ENCODE data around the gene UNC5C. TPM values are rescaled to one million over a fixed set of nuclear protein-coding genes. Genes with fewer than 3 reads are reported as not detected.

Gene UNC5C
- polyA plus RNA-seq, 1 of the 3 experiments (the other 2 are of a cell fraction): 3.3 TPM

DNA sequence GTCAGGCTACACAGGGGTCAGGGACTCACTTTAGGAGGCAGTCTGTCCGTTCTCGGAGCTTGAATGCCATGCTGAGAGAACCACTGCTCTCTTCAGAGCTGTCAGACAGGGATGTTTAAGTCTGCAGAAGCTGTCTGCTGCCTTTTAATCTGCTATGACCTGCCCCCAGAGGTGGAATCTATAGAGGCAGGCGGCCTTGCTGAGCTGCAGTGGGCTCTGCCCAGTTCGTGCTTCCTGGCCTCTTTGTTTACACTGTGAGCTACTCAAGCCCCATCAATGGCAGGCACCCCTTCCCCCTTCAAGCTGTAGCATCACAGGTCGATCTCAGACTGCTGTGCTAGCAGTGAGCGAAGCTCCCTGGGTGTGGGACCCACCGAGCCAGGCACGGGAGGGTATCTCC lies 31.5 kb upstream of the UNC5C start (continued):
- TF ChIP-seq GABPA (IDR thresholded peaks at IDR 0.05; ENCODE audit: low read depth): no peak

GRCh38 chr4:95572304-95572991 lies 23.7 kb upstream of the UNC5C start:
- no peak for DNase-seq
- 56% methylated on average over 5 of the region's 6 CpGs for WGBS (ENCODE audit: low lambda C conversion rate)
- no peaks in the 10 kb centered on the region for H3K27me3 ChIP-seq (ENCODE audit: insufficient read depth)
- H3K4me2 ChIP-seq: no peak overlapping the region
- H3K4me3 ChIP-seq (ENCODE audit: low read depth in 2 of 2, low read length in 1 of 2): no peak overlapping the region
- no peaks in the 10 kb centered on the region; the same call in 1 of the 2 replicates for H3K9me2 ChIP-seq
- no peaks in the 10 kb centered on the region for H3K36me3 ChIP-seq (replicated peaks in 1 of 2; ENCODE audit: control insufficient read depth in 1 of 2, insufficient read depth in 2 of 2, low read length in 1 of 2)
- no peaks in the 10 kb centered on the region for H3F3A ChIP-seq (replicated peaks; ENCODE audit: insufficient read depth)
- no peak overlapping the region for H2AFZ ChIP-seq (ENCODE audit: low read depth)
- TF ChIP-seq FOXJ3 (CRISPR knock-in tag; IDR thresholded peaks at IDR 0.05): no peak
- TF ChIP-seq RCOR1 (IDR thresholded peaks at IDR 0.05; ENCODE audit: low read length): no peak
- TF ChIP-seq RFX5 (IDR thresholded peaks at IDR 0.05; ENCODE audit: low read length): no peak
- no peak for TF ChIP-seq NFIC (IDR thresholded peaks at IDR 0.05; ENCODE audit: borderline replicate concordance)
- TF ChIP-seq NRF1 (IDR thresholded peaks at IDR 0.05; ENCODE audit: low read depth, low read length): no peak
- TF ChIP-seq YY1 (IDR thresholded peaks at IDR 0.05; ENCODE audit: low read depth): no peak
- TF ChIP-seq, protein P1, sequence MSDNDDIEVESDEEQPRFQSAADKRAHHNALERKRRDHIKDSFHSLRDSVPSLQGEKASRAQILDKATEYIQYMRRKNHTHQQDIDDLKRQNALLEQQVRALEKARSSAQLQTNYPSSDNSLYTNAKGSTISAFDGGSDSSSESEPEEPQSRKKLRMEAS (IDR thresholded peaks at IDR 0.05; ENCODE audit: low read depth): no peak
- TF ChIP-seq SMC3 (IDR thresholded peaks at IDR 0.05; ENCODE audit: low read depth, low read length): no peak
- TF ChIP-seq GABPA (IDR thresholded peaks at IDR 0.05; ENCODE audit: low read depth): no peak
- TF ChIP-seq MEF2A (IDR thresholded peaks at IDR 0.05; ENCODE audit: borderline replicate concordance, low read depth): no peak
- TF ChIP-seq, protein P2, sequence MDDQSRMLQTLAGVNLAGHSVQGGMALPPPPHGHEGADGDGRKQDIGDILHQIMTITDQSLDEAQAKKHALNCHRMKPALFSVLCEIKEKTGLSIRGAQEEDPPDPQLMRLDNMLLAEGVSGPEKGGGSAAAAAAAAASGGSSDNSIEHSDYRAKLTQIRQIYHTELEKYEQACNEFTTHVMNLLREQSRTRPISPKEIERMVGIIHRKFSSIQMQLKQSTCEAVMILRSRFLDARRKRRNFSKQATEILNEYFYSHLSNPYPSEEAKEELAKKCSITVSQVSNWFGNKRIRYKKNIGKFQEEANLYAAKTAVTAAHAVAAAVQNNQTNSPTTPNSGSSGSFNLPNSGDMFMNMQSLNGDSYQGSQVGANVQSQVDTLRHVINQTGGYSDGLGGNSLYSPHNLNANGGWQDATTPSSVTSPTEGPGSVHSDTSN (IDR thresholded peaks at IDR 0.05): no peak
- TF ChIP-seq, protein P3, sequence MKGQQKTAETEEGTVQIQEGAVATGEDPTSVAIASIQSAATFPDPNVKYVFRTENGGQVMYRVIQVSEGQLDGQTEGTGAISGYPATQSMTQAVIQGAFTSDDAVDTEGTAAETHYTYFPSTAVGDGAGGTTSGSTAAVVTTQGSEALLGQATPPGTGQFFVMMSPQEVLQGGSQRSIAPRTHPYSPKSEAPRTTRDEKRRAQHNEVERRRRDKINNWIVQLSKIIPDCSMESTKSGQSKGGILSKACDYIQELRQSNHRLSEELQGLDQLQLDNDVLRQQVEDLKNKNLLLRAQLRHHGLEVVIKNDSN (IDR thresholded peaks at IDR 0.05; ENCODE audit: borderline replicate concordance, low read depth): no peak
- TF ChIP-seq RAD21 (IDR thresholded peaks at IDR 0.05; ENCODE audit: low read length): no peak
- no peak for TF ChIP-seq EZH2phosphoT487 (IDR thresholded peaks at IDR 0.05; ENCODE audit: borderline replicate concordance, low read depth)
- TF ChIP-seq RXRA (IDR thresholded peaks at IDR 0.05; ENCODE audit: borderline replicate concordance, low read depth): no peak
- ChIA-PET CTCF (interaction anchor here (0.6 kb wide), 1 partner anchor 448 kb away, joined by 3 read pairs; no protein-coding TSS in a partner anchor), POLR2A (no interaction called here)
- no peaks in the 10 kb centered on the region for H3K79me2 ChIP-seq (ENCODE audit: insufficient read depth)
- no peaks in the 10 kb centered on the region for H4K20me1 ChIP-seq (ENCODE audit: insufficient read depth)
- H3K9ac ChIP-seq: no peak overlapping the region
- no peaks in the 10 kb centered on the region for H3K4me1 ChIP-seq (ENCODE audit: control insufficient read depth in 1 of 2, insufficient read depth in 2 of 2, low read depth in 1 of 2, low read length in 1 of 2)
- no peak overlapping the region for H3K27ac ChIP-seq (ENCODE audit: low read depth in 2 of 2, low read length in 1 of 2)
- H3K9me3 ChIP-seq: no peaks in the 10 kb centered on the region
